Measurements from ENCODE around the gene TEX22. TPM values are rescaled to one million over a fixed set of nuclear protein-coding genes. Genes with fewer than 3 reads are reported as not detected.

The TEX22 gene
- total RNA-seq, 1 experiment from 2014 or later, result 0.87 TPM

DNA sequence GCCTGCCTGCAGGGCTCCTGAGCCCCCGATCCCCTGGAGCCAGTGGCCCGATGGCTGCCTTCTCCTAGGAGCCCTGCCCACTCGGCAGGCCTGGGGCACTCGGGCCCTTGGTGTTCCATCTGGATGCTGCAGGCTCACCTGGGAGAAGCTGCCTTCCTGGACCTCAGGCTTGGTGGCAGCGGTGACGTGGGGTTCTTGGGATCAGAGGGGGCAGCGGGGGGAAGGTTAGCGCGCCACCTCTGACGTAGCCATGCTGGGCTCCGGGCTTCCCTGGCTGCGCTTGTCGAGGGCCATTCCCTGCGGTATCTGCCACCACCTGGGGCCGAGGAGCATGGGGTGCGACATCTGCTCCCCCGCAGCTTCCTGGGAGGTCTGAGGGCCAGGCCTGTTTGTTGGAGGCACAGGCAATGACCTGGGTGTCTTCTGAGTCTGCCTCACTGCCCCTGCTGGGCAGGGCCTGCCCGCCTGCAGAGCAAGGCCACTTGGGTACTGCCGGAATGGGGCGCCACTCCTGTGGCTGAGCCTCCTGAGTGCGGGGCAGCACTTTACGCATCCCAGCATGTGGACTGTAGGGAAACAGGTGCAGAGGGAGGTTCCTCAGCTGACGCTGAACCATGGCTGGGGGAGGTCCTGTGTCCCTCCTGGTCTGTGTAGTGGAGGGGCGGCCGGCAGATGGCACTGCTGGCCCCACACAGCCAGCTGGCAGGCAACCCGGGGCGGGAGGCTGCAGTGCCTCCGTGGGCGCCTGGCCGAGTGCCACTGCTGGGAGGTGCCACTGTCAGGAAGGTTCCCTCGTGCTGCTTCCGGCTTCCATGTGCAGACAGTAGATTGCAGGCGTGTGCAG lies 41.6 kb downstream of the TEX22 start (continued):
- TF ChIP-seq, protein P1, sequence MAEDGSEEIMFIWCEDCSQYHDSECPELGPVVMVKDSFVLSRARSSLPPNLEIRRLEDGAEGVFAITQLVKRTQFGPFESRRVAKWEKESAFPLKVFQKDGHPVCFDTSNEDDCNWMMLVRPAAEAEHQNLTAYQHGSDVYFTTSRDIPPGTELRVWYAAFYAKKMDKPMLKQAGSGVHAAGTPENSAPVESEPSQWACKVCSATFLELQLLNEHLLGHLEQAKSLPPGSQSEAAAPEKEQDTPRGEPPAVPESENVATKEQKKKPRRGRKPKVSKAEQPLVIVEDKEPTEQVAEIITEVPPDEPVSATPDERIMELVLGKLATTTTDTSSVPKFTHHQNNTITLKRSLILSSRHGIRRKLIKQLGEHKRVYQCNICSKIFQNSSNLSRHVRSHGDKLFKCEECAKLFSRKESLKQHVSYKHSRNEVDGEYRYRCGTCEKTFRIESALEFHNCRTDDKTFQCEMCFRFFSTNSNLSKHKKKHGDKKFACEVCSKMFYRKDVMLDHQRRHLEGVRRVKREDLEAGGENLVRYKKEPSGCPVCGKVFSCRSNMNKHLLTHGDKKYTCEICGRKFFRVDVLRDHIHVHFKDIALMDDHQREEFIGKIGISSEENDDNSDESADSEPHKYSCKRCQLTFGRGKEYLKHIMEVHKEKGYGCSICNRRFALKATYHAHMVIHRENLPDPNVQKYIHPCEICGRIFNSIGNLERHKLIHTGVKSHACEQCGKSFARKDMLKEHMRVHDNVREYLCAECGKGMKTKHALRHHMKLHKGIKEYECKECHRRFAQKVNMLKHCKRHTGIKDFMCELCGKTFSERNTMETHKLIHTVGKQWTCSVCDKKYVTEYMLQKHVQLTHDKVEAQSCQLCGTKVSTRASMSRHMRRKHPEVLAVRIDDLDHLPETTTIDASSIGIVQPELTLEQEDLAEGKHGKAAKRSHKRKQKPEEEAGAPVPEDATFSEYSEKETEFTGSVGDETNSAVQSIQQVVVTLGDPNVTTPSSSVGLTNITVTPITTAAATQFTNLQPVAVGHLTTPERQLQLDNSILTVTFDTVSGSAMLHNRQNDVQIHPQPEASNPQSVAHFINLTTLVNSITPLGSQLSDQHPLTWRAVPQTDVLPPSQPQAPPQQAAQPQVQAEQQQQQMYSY (CRISPR knock-in tag; IDR thresholded peaks at IDR 0.05), result no peak
- TF ChIP-seq, protein P2, sequence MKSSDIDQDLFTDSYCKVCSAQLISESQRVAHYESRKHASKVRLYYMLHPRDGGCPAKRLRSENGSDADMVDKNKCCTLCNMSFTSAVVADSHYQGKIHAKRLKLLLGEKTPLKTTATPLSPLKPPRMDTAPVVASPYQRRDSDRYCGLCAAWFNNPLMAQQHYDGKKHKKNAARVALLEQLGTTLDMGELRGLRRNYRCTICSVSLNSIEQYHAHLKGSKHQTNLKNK (CRISPR knock-in tag; IDR thresholded peaks at IDR 0.05), result no peak
- TF ChIP-seq, protein P3, sequence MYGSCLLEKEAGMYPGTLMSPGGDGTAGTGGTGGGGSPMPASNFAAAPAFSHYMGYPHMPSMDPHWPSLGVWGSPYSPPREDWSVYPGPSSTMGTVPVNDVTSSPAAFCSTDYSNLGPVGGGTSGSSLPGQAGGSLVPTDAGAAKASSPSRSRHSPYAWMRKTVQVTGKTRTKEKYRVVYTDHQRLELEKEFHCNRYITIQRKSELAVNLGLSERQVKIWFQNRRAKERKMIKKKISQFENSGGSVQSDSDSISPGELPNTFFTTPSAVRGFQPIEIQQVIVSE (CRISPR knock-in tag; IDR thresholded peaks at IDR 0.05; ENCODE audit: borderline replicate concordance), result no peak
- TF ChIP-seq GABPB1 (CRISPR knock-in tag; IDR thresholded peaks at IDR 0.05) (no peak), PRRX2 (CRISPR knock-in tag; IDR thresholded peaks at IDR 0.05) (no peak)

DNA sequence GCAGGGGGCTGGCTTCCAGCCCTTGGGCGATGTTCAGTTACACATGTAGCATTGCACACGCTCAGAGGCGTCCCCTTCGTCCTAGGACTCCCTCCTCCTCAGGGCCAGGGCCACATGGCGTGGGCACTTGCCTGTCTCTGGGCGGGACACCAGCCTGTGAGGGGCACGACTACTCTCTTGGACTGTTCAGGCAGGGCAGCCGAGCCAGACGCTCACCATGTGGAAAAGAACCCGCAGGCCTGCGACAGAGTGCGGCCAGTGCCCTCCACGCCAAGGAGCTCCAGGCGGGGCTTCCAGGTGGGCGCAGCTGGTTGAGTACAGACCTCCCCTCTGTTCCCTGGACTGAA lies 42.2 kb downstream of the TEX22 start:
- ChIA-PET CTCF (interaction anchor here (0.7 to 2.0 kb wide), 2 partner anchors 8 to 40 kb away, joined by 3 to 8 read pairs; no protein-coding TSS in a partner anchor), POLR2A (no interaction called here)
- no peak for ATAC-seq
- no peaks in the 10 kb centered on the region for H3K27me3 Mint-ChIP-seq (ENCODE audit: low read depth)
- peaks cover 2% of the 10 kb centered on the region; the same call in 1 of the 2 replicates for H3K4me1 Mint-ChIP-seq
- no peaks in the 10 kb centered on the region for H3K9me3 Mint-ChIP-seq
- DNase-seq (ENCODE audit: low spot score), result no peak
- no peak overlapping the region for H3K4me3 Mint-ChIP-seq
- no peak overlapping the region for H3K27ac Mint-ChIP-seq
- H3K36me3 Mint-ChIP-seq, result peaks cover 20% of the 10 kb centered on the region
- TF ChIP-seq ZNF423 (CRISPR knock-in tag; IDR thresholded peaks at IDR 0.05), result no peak
- TF ChIP-seq ZNF219 (CRISPR knock-in tag; IDR thresholded peaks at IDR 0.05; ENCODE audit: borderline replicate concordance), result no peak
- TF ChIP-seq, protein P4, sequence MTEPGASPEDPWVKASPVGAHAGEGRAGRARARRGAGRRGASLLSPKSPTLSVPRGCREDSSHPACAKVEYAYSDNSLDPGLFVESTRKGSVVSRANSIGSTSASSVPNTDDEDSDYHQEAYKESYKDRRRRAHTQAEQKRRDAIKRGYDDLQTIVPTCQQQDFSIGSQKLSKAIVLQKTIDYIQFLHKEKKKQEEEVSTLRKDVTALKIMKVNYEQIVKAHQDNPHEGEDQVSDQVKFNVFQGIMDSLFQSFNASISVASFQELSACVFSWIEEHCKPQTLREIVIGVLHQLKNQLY (CRISPR knock-in tag; IDR thresholded peaks at IDR 0.05), result no peak
- TF ChIP-seq, protein P5, sequence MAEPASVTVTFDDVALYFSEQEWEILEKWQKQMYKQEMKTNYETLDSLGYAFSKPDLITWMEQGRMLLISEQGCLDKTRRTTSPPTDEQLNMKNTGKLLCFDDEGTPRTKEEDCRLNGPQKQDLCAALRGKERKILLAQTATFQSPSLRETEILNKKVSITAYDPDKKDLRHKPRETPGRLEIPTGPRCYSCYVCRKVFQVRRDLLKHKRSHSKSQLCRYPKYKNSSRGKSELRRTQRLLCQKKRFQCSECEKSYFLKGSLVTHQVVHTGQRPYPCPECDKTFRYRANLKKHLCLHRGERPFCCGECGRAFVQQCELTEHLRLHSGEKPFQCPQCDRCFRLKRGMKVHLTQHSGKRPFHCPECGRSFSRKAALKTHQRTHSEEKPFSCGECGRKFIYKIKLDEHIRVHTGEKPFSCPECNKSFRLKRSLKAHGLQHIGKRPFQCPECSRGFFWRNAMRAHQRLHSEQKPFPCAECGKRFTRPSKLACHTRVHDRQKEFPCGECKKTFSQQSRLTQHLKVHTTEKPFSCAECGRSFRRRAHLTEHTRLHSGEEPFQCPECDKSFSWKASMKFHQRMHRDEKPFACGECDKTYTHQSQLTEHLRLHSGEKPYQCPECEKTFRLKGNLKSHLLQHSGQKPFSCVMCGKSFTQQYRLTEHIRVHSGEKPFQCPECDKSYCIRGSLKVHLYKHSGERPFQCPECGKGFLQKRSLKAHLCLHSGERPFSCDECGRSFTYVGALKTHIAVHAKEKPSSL (CRISPR knock-in tag; conservative IDR thresholded peaks at IDR 0.05), result no peak

DNA sequence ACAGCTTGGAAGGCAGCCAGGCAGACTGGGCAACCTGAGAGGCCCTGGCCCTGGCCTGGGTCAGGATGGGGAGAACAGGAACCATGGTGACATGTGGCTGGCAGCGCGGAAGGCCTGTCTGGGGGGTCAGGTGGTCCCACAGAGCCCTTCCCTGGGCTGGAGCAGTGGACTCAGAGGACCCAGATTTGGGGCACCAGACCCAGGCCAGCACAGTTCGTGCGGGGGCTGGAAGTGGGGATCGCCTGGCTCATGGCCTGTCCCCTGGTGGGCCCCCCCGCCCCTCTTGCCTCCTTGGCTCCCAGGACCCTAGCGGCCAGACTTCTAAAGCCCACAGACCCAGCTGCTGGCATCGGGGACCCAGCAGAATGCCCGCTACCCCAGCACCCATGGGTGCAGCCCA lies 42.7 kb downstream of the TEX22 start:
- Mint-ChIP-seq H3K27ac (no peak overlapping the region), H3K4me1 (peaks cover 2% of the 10 kb centered on the region; the same call in 1 of the 2 replicates), H3K27me3 (ENCODE audit: low read depth) (no peaks in the 10 kb centered on the region), H3K9me3 (no peaks in the 10 kb centered on the region), H3K4me3 (no peak overlapping the region), H3K36me3 (peaks cover 20% of the 10 kb centered on the region)
- POLR2A ChIA-PET, result no interaction called here
- no peak for DNase-seq (ENCODE audit: low spot score)
- CTCF ChIA-PET, result interaction anchor here (0.7 to 2.0 kb wide), 2 partner anchors 7 to 40 kb away, joined by 3 to 8 read pairs; no protein-coding TSS in a partner anchor
- no peak for ATAC-seq
- TF ChIP-seq, protein P6, sequence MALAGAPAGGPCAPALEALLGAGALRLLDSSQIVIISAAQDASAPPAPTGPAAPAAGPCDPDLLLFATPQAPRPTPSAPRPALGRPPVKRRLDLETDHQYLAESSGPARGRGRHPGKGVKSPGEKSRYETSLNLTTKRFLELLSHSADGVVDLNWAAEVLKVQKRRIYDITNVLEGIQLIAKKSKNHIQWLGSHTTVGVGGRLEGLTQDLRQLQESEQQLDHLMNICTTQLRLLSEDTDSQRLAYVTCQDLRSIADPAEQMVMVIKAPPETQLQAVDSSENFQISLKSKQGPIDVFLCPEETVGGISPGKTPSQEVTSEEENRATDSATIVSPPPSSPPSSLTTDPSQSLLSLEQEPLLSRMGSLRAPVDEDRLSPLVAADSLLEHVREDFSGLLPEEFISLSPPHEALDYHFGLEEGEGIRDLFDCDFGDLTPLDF (CRISPR knock-in tag; IDR thresholded peaks at IDR 0.05), result no peak
- TF ChIP-seq, protein P7, sequence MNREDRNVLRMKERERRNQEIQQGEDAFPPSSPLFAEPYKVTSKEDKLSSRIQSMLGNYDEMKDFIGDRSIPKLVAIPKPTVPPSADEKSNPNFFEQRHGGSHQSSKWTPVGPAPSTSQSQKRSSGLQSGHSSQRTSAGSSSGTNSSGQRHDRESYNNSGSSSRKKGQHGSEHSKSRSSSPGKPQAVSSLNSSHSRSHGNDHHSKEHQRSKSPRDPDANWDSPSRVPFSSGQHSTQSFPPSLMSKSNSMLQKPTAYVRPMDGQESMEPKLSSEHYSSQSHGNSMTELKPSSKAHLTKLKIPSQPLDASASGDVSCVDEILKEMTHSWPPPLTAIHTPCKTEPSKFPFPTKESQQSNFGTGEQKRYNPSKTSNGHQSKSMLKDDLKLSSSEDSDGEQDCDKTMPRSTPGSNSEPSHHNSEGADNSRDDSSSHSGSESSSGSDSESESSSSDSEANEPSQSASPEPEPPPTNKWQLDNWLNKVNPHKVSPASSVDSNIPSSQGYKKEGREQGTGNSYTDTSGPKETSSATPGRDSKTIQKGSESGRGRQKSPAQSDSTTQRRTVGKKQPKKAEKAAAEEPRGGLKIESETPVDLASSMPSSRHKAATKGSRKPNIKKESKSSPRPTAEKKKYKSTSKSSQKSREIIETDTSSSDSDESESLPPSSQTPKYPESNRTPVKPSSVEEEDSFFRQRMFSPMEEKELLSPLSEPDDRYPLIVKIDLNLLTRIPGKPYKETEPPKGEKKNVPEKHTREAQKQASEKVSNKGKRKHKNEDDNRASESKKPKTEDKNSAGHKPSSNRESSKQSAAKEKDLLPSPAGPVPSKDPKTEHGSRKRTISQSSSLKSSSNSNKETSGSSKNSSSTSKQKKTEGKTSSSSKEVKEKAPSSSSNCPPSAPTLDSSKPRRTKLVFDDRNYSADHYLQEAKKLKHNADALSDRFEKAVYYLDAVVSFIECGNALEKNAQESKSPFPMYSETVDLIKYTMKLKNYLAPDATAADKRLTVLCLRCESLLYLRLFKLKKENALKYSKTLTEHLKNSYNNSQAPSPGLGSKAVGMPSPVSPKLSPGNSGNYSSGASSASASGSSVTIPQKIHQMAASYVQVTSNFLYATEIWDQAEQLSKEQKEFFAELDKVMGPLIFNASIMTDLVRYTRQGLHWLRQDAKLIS (CRISPR knock-in tag; IDR thresholded peaks at IDR 0.05; ENCODE audit: borderline replicate concordance), result no peak
- TF ChIP-seq FOXJ3 (CRISPR knock-in tag; IDR thresholded peaks at IDR 0.05; ENCODE audit: borderline replicate concordance), result no peak
- TF ChIP-seq CREB1 (CRISPR knock-in tag; IDR thresholded peaks at IDR 0.05), result no peak
- no peak for TF ChIP-seq PRRX2 (CRISPR knock-in tag; IDR thresholded peaks at IDR 0.05)
- no peak for TF ChIP-seq KAT7 (CRISPR knock-in tag; IDR thresholded peaks at IDR 0.05; ENCODE audit: borderline replicate concordance)
- TF ChIP-seq MYBL2 (CRISPR knock-in tag; IDR thresholded peaks at IDR 0.05), result no peak
- TF ChIP-seq, protein P8, sequence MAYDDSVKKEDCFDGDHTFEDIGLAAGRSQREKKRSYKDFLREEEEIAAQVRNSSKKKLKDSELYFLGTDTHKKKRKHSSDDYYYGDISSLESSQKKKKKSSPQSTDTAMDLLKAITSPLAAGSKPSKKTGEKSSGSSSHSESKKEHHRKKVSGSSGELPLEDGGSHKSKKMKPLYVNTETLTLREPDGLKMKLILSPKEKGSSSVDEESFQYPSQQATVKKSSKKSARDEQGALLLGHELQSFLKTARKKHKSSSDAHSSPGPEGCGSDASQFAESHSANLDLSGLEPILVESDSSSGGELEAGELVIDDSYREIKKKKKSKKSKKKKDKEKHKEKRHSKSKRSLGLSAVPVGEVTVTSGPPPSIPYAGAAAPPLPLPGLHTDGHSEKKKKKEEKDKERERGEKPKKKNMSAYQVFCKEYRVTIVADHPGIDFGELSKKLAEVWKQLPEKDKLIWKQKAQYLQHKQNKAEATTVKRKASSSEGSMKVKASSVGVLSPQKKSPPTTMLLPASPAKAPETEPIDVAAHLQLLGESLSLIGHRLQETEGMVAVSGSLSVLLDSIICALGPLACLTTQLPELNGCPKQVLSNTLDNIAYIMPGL (CRISPR knock-in tag; IDR thresholded peaks at IDR 0.05), result no peak
- TF ChIP-seq HMGA2 (CRISPR knock-in tag; IDR thresholded peaks at IDR 0.05), result no peak

Measured in WTC11 (cell line).